GM18526 (cell line): ENCODE results near the gene SELENOM.

Experiments used
- POLR2A ChIP-seq: IDR thresholded peaks from 3 replicates; pipeline ENCODE4 v1.6.1; 2011; ENCODE audit not compliant: insufficient read length; ENCODE audit errors: extremely low read depth

Gene SELENOM

DNA sequence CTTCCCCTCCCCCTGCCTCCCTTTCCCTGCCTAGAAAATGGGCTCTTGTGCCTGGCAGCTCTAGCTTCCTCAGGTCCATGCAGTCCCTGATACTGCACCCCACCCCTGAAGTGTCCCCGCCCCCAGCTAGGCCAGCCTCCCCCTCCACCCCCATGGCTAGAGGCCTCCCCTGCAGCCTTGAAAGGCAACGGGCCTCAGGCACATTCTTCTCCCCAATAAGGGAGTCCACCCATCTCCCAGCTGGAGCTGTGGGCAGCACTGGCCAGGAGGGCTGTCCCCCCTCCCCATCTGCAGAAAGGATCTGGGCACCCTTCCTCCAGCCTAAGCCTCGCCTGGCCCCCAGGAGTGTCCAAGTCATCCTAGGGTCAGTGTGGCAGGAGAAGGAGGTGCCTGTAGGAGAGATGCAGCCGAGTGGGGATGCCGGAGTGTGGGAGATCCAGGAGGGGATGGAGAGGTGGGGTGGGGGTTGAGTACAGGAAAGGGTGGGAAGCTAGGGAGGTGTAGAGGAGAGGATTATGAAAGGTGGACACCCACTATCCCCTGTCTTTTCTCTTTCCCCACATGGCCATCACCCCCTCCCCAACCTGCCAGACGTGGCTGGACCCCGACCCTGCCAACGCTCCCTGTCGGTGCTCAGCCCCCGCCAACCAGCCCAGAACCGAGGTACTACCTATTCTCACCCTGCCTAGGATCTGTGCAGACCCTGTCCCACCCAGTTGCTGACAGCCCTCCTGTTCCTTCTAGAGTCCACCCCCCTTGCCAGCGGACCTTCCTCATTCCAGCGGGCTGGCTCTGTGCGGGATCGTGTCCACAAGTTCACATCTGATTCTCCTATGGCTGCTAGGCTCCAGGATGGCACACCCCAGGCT, 16.9 kb downstream of the SELENOM start:
- TF ChIP-seq POLR2A = no peak

DNA sequence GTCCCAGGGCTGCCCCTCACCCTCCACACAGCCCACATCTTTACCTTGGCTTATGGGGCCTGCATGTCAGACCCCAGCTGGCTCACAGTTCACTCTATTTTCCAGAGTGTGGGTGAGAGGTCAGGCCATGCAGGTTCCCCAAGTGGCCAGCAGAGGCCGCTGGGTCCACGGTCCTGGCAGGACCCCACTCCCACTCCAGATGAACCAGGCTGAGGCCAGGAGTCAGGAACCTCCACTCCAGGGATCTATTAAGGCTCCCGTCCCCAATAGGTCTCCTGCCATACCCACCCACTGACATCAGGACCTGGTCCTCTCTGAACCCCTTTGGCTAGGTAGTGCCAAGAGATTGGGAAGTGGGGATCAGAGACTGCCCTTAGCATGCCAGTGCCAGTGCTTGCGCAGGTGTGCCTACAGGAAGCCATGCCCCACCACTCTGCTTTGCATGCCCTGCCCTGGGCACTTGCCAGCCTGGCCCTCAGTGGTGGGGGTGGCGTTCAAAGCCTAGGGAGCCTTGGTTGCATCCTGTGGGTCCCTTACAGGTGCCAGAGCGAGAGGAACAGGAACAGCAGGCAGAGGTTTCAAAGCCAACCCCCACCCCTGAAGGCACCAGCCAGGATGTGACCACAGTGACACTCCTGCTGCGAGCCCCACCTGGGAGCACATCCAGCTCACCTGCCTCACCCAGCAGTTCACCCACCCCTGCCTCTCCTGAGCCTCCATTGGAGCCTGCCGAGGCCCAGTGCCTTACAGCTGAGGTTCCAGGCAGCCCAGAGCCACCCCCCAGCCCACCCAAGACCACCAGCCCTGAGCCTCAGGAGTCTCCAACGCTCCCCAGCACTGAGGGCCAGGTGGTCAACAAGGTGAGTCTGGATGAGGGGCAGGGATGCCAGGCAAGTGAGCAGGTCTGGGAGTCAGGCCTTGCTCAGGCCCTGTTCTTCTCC, 17.9 kb downstream of the SELENOM start:
- no peak for TF ChIP-seq POLR2A

- no peak for TF ChIP-seq POLR2A
These were observed 19.0 kb downstream of the SELENOM start for GRCh38 chr22:31088233-31088986.

DNA sequence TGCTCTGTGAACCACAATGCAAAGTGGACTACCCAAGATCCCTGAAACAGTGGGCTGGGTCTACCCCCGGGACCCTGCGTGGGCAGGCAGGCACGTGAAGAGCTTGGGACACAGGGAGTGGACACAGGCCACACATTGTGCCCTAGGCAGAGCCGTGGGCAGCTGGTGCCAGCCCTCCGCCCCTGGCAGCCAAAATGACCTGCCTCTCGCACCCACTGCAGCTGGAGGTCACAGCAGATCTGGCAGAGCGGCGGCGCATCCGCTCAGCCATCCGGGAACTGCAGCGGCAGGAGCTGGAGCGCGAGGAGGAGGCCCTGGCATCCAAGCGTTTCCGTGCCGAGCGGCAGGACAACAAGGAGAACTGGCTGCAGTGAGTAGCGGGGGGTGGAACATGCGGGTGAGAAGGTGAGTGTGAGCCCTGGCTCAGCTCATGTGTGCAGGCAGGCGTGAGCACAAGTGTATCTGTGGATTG, 19.6 kb downstream of the SELENOM start:
- TF ChIP-seq POLR2A = no peak

- TF ChIP-seq POLR2A = no peak
These were observed 20.6 kb downstream of the SELENOM start for GRCh38 chr22:31086703-31087330.

GRCh38 chr22:31085928-31086327, 21.4 kb downstream of the SELENOM start:
- TF ChIP-seq POLR2A = no peak

- TF ChIP-seq POLR2A = no peak
These were observed 21.9 kb downstream of the SELENOM start for GRCh38 chr22:31085493-31085824.

GRCh38 chr22:31084811-31085492, 22.4 kb downstream of the SELENOM start:
- peak; percentile 80 for TF ChIP-seq POLR2A

GRCh38 chr22:31083923-31084810, 23.2 kb downstream of the SELENOM start:
- no peak for TF ChIP-seq POLR2A

GRCh38 chr22:31083377-31083768, 24.0 kb downstream of the SELENOM start:
- no peak for TF ChIP-seq POLR2A

GRCh38 chr22:31082606-31083376, 24.6 kb downstream of the SELENOM start:
- no peak for TF ChIP-seq POLR2A

- no peak for TF ChIP-seq POLR2A
These were observed 25.3 kb downstream of the SELENOM start for GRCh38 chr22:31081963-31082605.
